Measurements from ENCODE around the gene BANF1.

GRCh38 chr11:66006891-66007176, 4.5 kb downstream of the BANF1 start:
- no peak for TF ChIP-seq CTCF (IDR thresholded peaks at IDR 0.05)
- no peak for TF ChIP-seq POLR2A (IDR thresholded peaks at IDR 0.05)
- TF ChIP-seq POLR2AphosphoS5 (IDR thresholded peaks at IDR 0.05): no peak

Measured in suprapubic skin (tissue), 4 donors.